GM12878 (cell line): ENCODE results near the gene SLC6A8.

Experiments used
- ATF3 ChIP-seq: IDR thresholded peaks from 2 replicates; pipeline ENCODE4 v1.6.1; 2011; ENCODE audit warnings: low read depth, mild to moderate bottlenecking, low read length, moderate library complexity, borderline replicate concordance; ENCODE audit errors: extremely low read depth
- CTCF ChIP-seq, 3 experiments: IDR thresholded peaks in 2 of 3; conservative IDR thresholded peaks in 1 of 3; 2 replicates each; pipeline ENCODE4 v1.5.1; 2011; ENCODE audit warnings: low read depth in 3 of 3, low read length in 3 of 3, mild to moderate bottlenecking in 3 of 3, control low read depth in 2 of 3, moderate library complexity in 2 of 3, inconsistent platforms in 1 of 3, mixed read lengths in 1 of 3; ENCODE audit not compliant: control insufficient read depth in 2 of 3, insufficient read depth in 1 of 3; ENCODE audit errors: extremely low read depth in 1 of 3
- E2F4 ChIP-seq: IDR thresholded peaks from 2 replicates; pipeline ENCODE4 v1.6.1; 2012; ENCODE audit warnings: low read depth, low read length, improper control_type of control experiment
- ELK1 ChIP-seq: IDR thresholded peaks from 2 replicates; pipeline ENCODE4 v1.6.1; 2012; ENCODE audit warnings: low read depth, low read length, improper control_type of control experiment
- ETV6 ChIP-seq, 2 experiments: fragments of 450-650 bp in 1 of 2; IDR thresholded peaks in 1 of 2; conservative IDR thresholded peaks in 1 of 2; 2 replicates each; pipeline ENCODE4 v1.6.1; 2014; ENCODE audit warnings: antibody characterized with exemption in 1 of 2, borderline replicate concordance in 1 of 2, low read depth in 1 of 2, mild to moderate bottlenecking in 1 of 2, moderate library complexity in 1 of 2
- EZH2 ChIP-seq: IDR thresholded peaks from 2 replicates; pipeline ENCODE4 v1.6.1; 2012; ENCODE audit warnings: low read depth, mild to moderate bottlenecking, control low read depth, inconsistent platforms, low read length, borderline replicate concordance; ENCODE audit not compliant: control insufficient read depth
- FOXM1 ChIP-seq: IDR thresholded peaks from 2 replicates; pipeline ENCODE4 v1.6.1; 2012; ENCODE audit warnings: low read depth, mild to moderate bottlenecking, inconsistent platforms, low read length, moderate library complexity
- HCFC1 ChIP-seq: fragments of 150-350 bp; IDR thresholded peaks from 2 replicates; pipeline ENCODE4 v1.6.1; 2014; ENCODE audit warnings: low read length
- HDAC6 ChIP-seq: fragments of 200-600 bp; sonication (generic); IDR thresholded peaks from one replicate; pipeline ENCODE4 v1.8.0; 2017; ENCODE audit warnings: antibody characterized with exemption; ENCODE audit not compliant: unreplicated experiment
- MAX ChIP-seq: IDR thresholded peaks from 2 replicates; pipeline ENCODE4 v1.6.1; 2012; ENCODE audit warnings: low read depth, low read length, improper control_type of control experiment
- POLR2A ChIP-seq: IDR thresholded peaks from 2 replicates; pipeline ENCODE4 v1.6.1; 2011; ENCODE audit warnings: low read depth, mild to moderate bottlenecking, low read length
- RAD21 ChIP-seq: IDR thresholded peaks from 2 replicates; pipeline ENCODE4 v1.6.1; 2011; ENCODE audit warnings: mild to moderate bottlenecking, low read depth, low read length, moderate library complexity; ENCODE audit not compliant: insufficient read depth
- RUNX3 ChIP-seq: IDR thresholded peaks from 2 replicates; pipeline ENCODE4 v1.6.1; 2012; ENCODE audit warnings: low read length, inconsistent platforms
- YBX1 ChIP-seq: fragments of 450-650 bp; IDR thresholded peaks from 2 replicates; pipeline ENCODE4 v1.6.1; 2016; ENCODE audit warnings: antibody characterized with exemption

- TF ChIP-seq FOXM1 = no peak
- TF ChIP-seq RAD21 = no peak
- no peak for TF ChIP-seq MAX
- TF ChIP-seq CTCF (IDR thresholded peaks at IDR 0.05 in 2 of 3, conservative IDR thresholded peaks at IDR 0.05 in 1 of 3; ENCODE audit: control insufficient read depth in 2 of 3, extremely low read depth in 1 of 3, insufficient read depth in 1 of 3, low read depth in 3 of 3, low read length in 3 of 3) = no peak
- no peak for TF ChIP-seq YBX1
- TF ChIP-seq HDAC6 = no peak
- TF ChIP-seq ELK1 = no peak
- TF ChIP-seq EZH2 = no peak
- TF ChIP-seq ATF3 = no peak
- TF ChIP-seq POLR2A = no peak
- no peak for TF ChIP-seq RUNX3
- TF ChIP-seq ETV6 (conservative IDR thresholded peaks at IDR 0.05 in 1 of 2, IDR thresholded peaks at IDR 0.05 in 1 of 2; ENCODE audit: borderline replicate concordance in 1 of 2, low read depth in 1 of 2) = no peak
- TF ChIP-seq HCFC1 = no peak
- no peak for TF ChIP-seq E2F4
Observed at GRCh38 chrX:153638436-153639176, 49.1 kb upstream of the SLC6A8 start.
